ENCODE results near the gene ALDH1B1. TPM values are rescaled to one million over a fixed set of nuclear protein-coding genes. Genes with fewer than 3 reads are reported as not detected.

ALDH1B1 gene
- total and polyA plus RNA-seq, 2 donors, result 6.7 to 15.0 TPM

Other genes starting within 250 kb of the ALDH1B1 start
- 6.0 TPM for gene IGFBPL1, start 31.8 kb downstream of the ALDH1B1 start, total RNA-seq
- gene IGFBPL1, start 31.8 kb downstream of the ALDH1B1 start, polyA plus RNA-seq, result 0.55 TPM
- gene ANKRD18A, start 227.9 kb downstream of the ALDH1B1 start, total RNA-seq, result 2.8 TPM
- gene ANKRD18A, start 227.9 kb downstream of the ALDH1B1 start, polyA plus RNA-seq, result 9.2 TPM